ENCODE results near the gene L3MBTL4.

- no peak for TF ChIP-seq POLR2A (IDR thresholded peaks at IDR 0.05)
- TF ChIP-seq, protein P1, sequence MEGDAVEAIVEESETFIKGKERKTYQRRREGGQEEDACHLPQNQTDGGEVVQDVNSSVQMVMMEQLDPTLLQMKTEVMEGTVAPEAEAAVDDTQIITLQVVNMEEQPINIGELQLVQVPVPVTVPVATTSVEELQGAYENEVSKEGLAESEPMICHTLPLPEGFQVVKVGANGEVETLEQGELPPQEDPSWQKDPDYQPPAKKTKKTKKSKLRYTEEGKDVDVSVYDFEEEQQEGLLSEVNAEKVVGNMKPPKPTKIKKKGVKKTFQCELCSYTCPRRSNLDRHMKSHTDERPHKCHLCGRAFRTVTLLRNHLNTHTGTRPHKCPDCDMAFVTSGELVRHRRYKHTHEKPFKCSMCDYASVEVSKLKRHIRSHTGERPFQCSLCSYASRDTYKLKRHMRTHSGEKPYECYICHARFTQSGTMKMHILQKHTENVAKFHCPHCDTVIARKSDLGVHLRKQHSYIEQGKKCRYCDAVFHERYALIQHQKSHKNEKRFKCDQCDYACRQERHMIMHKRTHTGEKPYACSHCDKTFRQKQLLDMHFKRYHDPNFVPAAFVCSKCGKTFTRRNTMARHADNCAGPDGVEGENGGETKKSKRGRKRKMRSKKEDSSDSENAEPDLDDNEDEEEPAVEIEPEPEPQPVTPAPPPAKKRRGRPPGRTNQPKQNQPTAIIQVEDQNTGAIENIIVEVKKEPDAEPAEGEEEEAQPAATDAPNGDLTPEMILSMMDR (IDR thresholded peaks at IDR 0.05), result no peak
Measured at GRCh38 chr18:6279308-6279707, 135.4 kb downstream of the L3MBTL4 start.
